ENCODE results near the gene SNX22. TPM values are rescaled to one million over a fixed set of nuclear protein-coding genes. Genes with fewer than 3 reads are reported as not detected.

Gene SNX22
- polyA plus RNA-seq, 1 donor (not counting 4 experiments of a cell fraction or from before 2014, with no cell fraction given), result 0.04 TPM

DNA sequence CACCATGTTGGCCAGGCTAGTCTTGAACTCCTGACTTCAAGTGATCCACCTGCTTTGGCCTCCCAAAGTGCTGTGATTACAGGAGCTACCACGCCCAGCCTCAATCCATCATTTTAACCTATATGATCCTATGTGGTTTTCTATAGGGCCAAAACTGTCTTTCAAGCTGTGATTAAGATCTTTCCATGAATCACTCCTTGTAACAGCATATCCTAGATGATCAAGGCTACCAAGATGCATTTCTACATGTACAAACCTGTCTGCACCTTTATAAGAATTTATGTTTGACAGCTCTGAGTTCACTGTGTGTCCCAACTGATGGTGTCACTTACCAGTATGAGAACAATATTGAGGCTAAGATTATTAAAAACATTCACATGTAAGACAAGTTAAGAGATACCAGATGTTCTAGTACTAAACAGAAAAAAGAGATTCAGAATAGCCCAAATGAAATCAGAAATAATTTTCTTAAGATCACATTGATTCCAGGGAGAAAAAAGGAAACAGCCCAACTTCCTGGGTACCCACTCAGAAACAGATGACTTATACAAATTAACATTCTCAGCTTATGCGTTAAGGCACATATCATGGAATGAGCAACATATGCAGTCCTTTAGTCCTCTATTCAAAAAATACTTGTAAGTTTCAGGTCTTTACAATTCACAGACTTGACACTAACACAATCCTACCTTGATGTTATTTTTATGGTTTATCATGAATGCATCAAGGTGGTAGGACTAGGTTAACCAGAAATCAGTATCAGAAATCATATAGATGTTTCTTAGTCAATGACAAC, 36.1 kb downstream of the SNX22 start:
- peak; percentile 90 for FAIRE-seq
- peak overlapping the region; percentile 35 for H3K9ac ChIP-seq (ENCODE audit: control insufficient read depth, extremely low read depth, insufficient read depth, low read length)
- H3K79me2 ChIP-seq (ENCODE audit: control insufficient read depth, insufficient read depth, low read length), result no peaks in the 10 kb centered on the region
- peaks cover 5 to 10% of the 10 kb centered on the region in 2 experiments for H3K36me3 ChIP-seq (ENCODE audit: control insufficient read depth in 2 of 2, extremely low read depth in 1 of 2, insufficient read depth in 2 of 2, low read length in 2 of 2)
- no peak overlapping the region for H3K4me3 ChIP-seq (ENCODE audit: control insufficient read depth in 2 of 3, extremely low read depth in 1 of 3, insufficient read depth in 2 of 3, low read depth in 1 of 3, low read length in 3 of 3)
- no peaks in the 10 kb centered on the region for H3K9me3 ChIP-seq (ENCODE audit: control insufficient read depth, low read depth, low read length)
- H3K27me3 ChIP-seq (ENCODE audit: control insufficient read depth, extremely low read depth, insufficient read depth, low read length), result no peaks in the 10 kb centered on the region
- H3K4me1 ChIP-seq (ENCODE audit: control insufficient read depth, extremely low read depth, insufficient read depth, low read length), result peaks cover 19% of the 10 kb centered on the region
- dilution Hi-C loops (cut with MboI; ENCODE audit: extremely low pct_ligation_motif_present, low sequenced_read_pairs), result no loop called here
- no peak overlapping the region for H2AFZ ChIP-seq (ENCODE audit: control insufficient read depth, low read length)
- no peaks in the 10 kb centered on the region for H4K20me1 ChIP-seq (ENCODE audit: control insufficient read depth, extremely low read depth, insufficient read depth, low read length)
- no peaks in the 10 kb centered on the region for H3K9me1 ChIP-seq (ENCODE audit: control insufficient read depth, extremely low read depth, insufficient read depth, low read length)
- H3K4me2 ChIP-seq (ENCODE audit: control insufficient read depth, extremely low read depth, insufficient read depth, low read depth, low read length), result peak overlapping the region; percentile 65
- H3K27ac ChIP-seq (ENCODE audit: control insufficient read depth, insufficient read depth, low read length), result peak overlapping the region; percentile 70
- TF ChIP-seq, protein P1, sequence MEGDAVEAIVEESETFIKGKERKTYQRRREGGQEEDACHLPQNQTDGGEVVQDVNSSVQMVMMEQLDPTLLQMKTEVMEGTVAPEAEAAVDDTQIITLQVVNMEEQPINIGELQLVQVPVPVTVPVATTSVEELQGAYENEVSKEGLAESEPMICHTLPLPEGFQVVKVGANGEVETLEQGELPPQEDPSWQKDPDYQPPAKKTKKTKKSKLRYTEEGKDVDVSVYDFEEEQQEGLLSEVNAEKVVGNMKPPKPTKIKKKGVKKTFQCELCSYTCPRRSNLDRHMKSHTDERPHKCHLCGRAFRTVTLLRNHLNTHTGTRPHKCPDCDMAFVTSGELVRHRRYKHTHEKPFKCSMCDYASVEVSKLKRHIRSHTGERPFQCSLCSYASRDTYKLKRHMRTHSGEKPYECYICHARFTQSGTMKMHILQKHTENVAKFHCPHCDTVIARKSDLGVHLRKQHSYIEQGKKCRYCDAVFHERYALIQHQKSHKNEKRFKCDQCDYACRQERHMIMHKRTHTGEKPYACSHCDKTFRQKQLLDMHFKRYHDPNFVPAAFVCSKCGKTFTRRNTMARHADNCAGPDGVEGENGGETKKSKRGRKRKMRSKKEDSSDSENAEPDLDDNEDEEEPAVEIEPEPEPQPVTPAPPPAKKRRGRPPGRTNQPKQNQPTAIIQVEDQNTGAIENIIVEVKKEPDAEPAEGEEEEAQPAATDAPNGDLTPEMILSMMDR (optimal IDR thresholded peaks at IDR 0.05 in 1 of 3, IDR thresholded peaks at IDR 0.05 in 1 of 3, conservative IDR thresholded peaks at IDR 0.05 in 1 of 3; ENCODE audit: extremely low read depth in 1 of 3, insufficient read depth in 2 of 3, low read length in 3 of 3), result no peak
- TF ChIP-seq EZH2 (IDR thresholded peaks at IDR 0.05; ENCODE audit: low read length), result no peak
- DNase-seq (ENCODE audit: low read depth, low spot score), result peak; percentile 83

DNA sequence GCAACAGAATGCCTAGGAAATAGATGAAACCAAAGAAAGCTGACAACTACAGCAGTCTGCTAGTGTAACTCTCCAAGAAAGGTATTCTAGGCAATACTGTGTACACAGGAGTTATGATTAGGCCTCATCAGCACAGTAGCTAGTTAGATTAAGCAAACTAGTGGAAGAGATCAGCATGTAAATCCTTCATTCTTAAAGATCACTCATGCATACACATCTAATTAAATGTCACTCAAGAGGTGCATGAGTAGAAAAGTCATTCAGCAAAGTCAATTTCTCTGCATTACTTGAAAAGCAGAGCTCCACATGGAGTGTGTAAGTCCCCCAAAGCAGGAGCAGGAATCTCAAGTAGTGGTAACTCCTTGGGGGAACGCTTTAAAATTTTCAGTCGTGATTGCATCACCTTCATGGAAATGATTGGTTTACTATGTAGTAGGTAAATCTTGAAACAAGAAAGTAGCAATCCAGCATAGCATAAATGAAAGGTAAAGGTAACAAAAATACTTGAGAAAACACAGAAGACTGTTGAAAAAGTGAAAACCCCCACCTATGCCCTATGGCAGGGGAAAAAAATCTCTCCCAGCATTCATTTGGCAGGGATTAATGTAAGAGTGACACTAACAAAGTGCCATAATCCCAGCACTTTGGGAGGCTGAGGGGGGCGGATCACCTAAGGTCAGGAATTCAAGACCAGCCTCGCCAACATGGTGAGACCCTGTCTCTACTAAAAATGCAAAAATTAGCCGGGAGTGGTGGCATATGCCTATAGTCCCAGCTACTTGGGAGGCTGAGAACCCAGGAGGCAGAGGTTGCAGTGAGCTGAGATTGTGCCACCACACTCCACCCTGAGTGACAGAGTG, 40.7 kb downstream of the SNX22 start:
- H4K20me1 ChIP-seq (ENCODE audit: control insufficient read depth, extremely low read depth, insufficient read depth, low read length), result no peaks in the 10 kb centered on the region
- H3K36me3 ChIP-seq (ENCODE audit: control insufficient read depth in 2 of 2, extremely low read depth in 1 of 2, insufficient read depth in 2 of 2, low read length in 2 of 2), result peaks cover 0 to 9% of the 10 kb centered on the region in 2 experiments
- dilution Hi-C loops (cut with MboI; ENCODE audit: extremely low pct_ligation_motif_present, low sequenced_read_pairs), result no loop called here
- TF ChIP-seq EZH2 (IDR thresholded peaks at IDR 0.05; ENCODE audit: low read length), result no peak
- TF ChIP-seq, protein P1 (optimal IDR thresholded peaks at IDR 0.05 in 1 of 3, IDR thresholded peaks at IDR 0.05 in 1 of 3, conservative IDR thresholded peaks at IDR 0.05 in 1 of 3; ENCODE audit: extremely low read depth in 1 of 3, insufficient read depth in 2 of 3, low read length in 3 of 3), result no peak
- no peak overlapping the region for H2AFZ ChIP-seq (ENCODE audit: control insufficient read depth, low read length)
- FAIRE-seq (no peak), DNase-seq (ENCODE audit: low read depth, low spot score) (no peak)
- H3K9me1 ChIP-seq (ENCODE audit: control insufficient read depth, extremely low read depth, insufficient read depth, low read length), result no peaks in the 10 kb centered on the region
- H3K4me3 ChIP-seq (ENCODE audit: control insufficient read depth in 2 of 3, extremely low read depth in 1 of 3, insufficient read depth in 2 of 3, low read depth in 1 of 3, low read length in 3 of 3), result no peak overlapping the region
- no peak overlapping the region for H3K27ac ChIP-seq (ENCODE audit: control insufficient read depth, insufficient read depth, low read length)
- H3K79me2 ChIP-seq (ENCODE audit: control insufficient read depth, insufficient read depth, low read length), result no peaks in the 10 kb centered on the region
- H3K27me3 ChIP-seq (ENCODE audit: control insufficient read depth, extremely low read depth, insufficient read depth, low read length), result no peaks in the 10 kb centered on the region
- no peak overlapping the region for H3K9ac ChIP-seq (ENCODE audit: control insufficient read depth, extremely low read depth, insufficient read depth, low read length)
- no peak overlapping the region for H3K4me2 ChIP-seq (ENCODE audit: control insufficient read depth, extremely low read depth, insufficient read depth, low read depth, low read length)
- no peaks in the 10 kb centered on the region for H3K9me3 ChIP-seq (ENCODE audit: control insufficient read depth, low read depth, low read length)
- peaks cover 16% of the 10 kb centered on the region for H3K4me1 ChIP-seq (ENCODE audit: control insufficient read depth, extremely low read depth, insufficient read depth, low read length)
